AG09309 (cell line): ENCODE measurements around the gene BMPR1A.
A peak's percentile ranks its signal among the peaks of the same experiment; 100 is the strongest.
"Not testable (repeated sequence)": the region's sequence is repeated elsewhere in the genome, so short reads cannot be mapped to it uniquely, and the experiment has no call there.

ENCODE experiments used
- DNase-seq: peaks from one replicate; pipeline ENCODE4 v3.0.0-alpha.2; 2010; ENCODE audit warnings: low read depth
- H3K4me3 ChIP-seq: 2 replicates; pipeline ENCODE4 v1.5.1; 2011; ENCODE audit warnings: mild to moderate bottlenecking, low read depth, low read length, moderate library complexity; ENCODE audit not compliant: control insufficient read depth
- TF ChIP-seq, protein P1 (sequence below): IDR thresholded peaks from 2 replicates; pipeline ENCODE4 v1.5.1; 2011; ENCODE audit warnings: mild to moderate bottlenecking, low read depth, low read length, inconsistent platforms; ENCODE audit not compliant: insufficient read depth, control insufficient read depth; ENCODE audit errors: missing control alignments

BMPR1A gene

DNA sequence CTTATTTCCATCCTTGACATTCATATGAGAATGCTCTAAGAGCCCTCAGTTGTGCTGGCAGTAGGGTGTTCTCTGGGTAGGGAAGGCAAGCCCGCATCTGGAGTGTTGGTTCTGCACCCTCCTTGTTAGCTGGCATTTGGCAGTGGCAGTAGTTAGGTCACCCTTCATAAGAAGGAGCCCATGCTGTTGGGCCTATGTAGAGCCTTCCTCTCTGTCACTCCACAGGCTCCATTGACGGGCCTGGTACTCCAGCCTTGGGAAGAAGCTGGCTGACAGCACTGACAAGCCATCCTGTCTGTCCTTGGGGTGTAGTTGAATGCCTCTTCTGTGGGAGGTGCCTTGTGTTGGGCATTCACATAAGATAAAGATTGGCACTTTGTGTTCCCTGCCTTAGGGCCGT lies 89.7 kb downstream of the BMPR1A start:
- TF ChIP-seq, protein P1, sequence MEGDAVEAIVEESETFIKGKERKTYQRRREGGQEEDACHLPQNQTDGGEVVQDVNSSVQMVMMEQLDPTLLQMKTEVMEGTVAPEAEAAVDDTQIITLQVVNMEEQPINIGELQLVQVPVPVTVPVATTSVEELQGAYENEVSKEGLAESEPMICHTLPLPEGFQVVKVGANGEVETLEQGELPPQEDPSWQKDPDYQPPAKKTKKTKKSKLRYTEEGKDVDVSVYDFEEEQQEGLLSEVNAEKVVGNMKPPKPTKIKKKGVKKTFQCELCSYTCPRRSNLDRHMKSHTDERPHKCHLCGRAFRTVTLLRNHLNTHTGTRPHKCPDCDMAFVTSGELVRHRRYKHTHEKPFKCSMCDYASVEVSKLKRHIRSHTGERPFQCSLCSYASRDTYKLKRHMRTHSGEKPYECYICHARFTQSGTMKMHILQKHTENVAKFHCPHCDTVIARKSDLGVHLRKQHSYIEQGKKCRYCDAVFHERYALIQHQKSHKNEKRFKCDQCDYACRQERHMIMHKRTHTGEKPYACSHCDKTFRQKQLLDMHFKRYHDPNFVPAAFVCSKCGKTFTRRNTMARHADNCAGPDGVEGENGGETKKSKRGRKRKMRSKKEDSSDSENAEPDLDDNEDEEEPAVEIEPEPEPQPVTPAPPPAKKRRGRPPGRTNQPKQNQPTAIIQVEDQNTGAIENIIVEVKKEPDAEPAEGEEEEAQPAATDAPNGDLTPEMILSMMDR: no peak
- no peak for DNase-seq
- no peak overlapping the region for H3K4me3 ChIP-seq

DNA sequence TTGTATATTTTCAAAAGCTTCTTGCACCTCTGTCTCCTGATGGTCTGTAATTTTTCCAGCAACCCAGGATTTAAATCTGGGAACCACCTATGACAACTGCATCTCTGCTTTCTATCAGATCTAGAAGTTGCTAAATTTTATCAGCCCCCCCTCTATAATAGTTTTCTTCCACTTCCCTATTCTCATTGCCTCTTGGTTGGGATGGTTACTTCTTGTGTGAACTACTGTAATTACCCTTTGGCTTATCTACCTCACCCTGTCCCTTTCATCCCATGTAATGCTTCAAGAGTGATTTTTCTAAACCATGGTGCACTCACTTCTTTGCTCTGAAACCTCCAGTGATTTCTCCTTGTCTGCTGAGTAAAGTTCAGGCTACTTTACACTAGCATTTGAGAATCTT lies 92.3 kb downstream of the BMPR1A start:
- no peak overlapping the region for H3K4me3 ChIP-seq
- no peak for DNase-seq
- TF ChIP-seq, protein P1: no peak

DNA sequence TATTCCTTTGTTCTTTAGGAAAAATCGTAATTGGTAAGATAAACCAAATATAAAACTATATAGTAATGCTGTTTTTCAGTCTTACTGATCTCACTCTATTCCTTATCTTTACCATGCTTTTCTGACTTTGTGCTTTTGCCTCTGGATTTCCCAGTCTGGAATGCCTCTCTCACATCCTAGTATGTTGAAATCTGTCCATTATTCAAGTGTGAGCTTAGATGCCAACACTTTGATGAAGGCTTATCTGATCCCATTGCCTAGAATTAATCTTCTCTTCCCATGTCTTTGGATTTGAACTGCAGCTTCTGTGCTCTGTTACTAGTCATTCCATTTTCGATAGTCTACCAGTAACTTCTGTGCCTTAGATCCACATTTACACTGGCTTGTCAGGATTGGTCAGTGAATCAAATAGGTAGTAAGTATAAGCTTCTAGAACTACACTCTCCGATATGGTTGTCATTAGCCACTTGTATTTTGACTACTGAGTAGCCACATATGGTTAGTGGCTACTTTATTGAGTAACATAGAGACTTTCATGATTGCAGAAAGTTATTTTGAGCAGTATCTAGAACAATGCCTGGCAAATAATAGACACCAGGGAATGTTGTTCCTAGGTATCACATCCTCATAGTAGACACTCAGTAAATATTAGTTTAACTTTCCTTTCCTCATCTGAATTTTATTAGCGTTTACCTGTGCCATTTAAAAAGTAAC lies 92.9 kb downstream of the BMPR1A start:
- no peak for DNase-seq
- TF ChIP-seq, protein P1: no peak
- no peak overlapping the region for H3K4me3 ChIP-seq

DNA sequence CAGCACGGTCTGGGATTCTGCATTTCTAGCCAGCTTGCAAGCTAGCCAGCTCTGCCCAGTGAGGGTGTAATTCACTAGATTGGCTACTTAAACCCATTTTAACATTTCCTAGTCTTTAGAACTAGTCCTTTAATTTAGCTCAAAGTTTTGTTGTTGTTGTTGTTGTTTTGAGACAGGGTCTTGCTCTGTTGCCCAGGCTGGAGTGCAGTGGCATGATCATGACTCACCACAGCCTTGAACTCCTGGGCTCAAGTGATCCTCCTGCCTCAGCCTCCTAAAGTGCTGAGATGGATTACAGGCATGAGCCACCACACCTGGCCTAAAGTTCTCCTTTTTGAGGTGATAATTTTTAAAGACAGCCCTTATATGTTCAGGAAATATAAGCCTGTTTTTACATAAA lies 94.1 kb downstream of the BMPR1A start:
- DNase-seq: no peak
- TF ChIP-seq, protein P1: no peak
- H3K4me3 ChIP-seq: no peak overlapping the region

DNA sequence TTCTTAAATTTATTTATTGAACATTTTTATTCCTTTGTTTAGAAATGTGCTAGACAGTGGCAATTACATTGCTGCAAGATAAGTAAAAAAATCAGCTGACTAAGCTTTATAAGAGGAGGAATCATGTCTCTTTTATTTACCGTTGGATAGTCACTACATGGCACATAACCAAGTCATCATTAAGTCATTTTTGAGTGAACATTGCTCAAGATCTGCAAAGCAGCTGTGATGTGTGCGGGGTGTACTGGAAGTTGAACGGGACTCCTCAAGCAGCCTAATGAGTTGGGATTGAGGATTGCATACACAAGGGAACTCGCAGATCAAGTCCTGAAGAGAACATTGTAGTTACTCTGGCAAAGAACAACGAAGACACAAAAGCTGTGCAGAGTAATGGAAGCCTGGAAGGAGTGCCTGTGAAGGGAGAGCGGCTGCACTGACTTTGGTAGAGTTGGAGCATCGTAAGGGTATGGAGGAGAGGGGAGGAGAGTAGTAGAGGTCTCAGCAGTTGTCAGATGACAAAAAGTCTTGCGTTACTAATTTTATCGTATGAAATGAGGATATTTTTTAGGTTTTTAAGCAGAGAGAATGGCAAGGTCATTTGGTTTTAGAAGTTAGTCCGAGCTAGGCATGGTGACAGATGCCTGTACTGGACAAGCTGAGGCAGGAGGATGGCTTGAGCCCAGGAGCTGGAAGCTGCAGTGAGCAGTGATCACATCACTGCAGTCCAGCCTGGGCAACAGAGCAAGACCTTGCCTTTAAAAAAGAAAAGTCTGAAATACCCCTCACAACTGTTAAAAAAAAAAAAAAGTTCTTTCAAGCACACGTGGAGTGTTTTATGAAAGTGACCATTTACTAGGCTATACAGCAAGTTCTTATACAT lies 95.1 kb downstream of the BMPR1A start:
- DNase-seq: peak; percentile 58
- TF ChIP-seq, protein P1: no peak
- H3K4me3 ChIP-seq: no peak overlapping the region

DNA sequence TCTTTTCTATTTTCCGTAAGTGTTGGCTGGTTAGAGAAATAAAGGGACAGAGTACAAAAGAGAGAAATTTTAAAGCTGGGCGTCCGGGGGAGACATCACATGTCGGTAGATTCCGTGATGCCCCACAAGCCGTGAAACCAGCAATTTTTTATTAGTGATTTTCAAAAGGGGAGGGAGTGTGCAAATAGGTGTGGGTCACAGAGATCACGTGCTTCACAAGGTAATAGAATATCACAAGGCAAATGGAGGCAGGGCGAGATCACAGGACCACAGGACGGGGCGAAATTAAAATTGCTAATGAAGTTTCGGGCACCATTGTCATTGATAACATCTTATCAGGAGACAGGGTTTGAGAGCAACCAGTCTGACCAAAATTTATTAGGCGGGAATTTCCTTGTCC lies 97.2 kb downstream of the BMPR1A start:
- DNase-seq, H3K4me3 ChIP-seq: not testable (repeated sequence)

DNA sequence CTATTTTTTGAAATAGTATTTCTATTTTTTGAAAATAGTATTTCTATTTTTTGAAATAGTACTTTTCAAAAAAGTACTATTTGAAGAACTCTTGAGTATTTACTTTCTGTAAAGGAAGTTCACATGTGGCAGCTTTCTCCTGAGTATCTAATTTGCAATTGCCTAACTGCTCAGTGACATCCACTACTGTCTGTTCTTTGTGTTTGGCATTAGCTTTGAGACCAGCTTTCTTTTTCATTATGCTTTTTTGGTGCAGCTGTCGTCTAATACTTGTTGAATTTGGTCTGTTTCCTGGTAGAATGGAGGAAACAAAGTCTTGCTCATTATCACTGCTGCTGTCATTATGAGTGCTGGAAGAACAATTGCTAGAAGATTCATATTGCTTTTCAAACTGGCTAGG lies 99.1 kb downstream of the BMPR1A start:
- TF ChIP-seq, protein P1: no peak
- DNase-seq: no peak
- H3K4me3 ChIP-seq: no peak overlapping the region
